GM21619 (cell line): ENCODE data around the gene RRP7A.
"Not testable (repeated sequence)": the region's sequence is repeated elsewhere in the genome, so short reads cannot be mapped to it uniquely, and the experiment has no call there.

ENCODE experiments used
- ATAC-seq: cut with Tn5 transposase; IDR thresholded peaks from one replicate; pipeline ENCODE4 v1.9.1; 2021; ENCODE audit not compliant: unreplicated experiment

RRP7A gene

DNA sequence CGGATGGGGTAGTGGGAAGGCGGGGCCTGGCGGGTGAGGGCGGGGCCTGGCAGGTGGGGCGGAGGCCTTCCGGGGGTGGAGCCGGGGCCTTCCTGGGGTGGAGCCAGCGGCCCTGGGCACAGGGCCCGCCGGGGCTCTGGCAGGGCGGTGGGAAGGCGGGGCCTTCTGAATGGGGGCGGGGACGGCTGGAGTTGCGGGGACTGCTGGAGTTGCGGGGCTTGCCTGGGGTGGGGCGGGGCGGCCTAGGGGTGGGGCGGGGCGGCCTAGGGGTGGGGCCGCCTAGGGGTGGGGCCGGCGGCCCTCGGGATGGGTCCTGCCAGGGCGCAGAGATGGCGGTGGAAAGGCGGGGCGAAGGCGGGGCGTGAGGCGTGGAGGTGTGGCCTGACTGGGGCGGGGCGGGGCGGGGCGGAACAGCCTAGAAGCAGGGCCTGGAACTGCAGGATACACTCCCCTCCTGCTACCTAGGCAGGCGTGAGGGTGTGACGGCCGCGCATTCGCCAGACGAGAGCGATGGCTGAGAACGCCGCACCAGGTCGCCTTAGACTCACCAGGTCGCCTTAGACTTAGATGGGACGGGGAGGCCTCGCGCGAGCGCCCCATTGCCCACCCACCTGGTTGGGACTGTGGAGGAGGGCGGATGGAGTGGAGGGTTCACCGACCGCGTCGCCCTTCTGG lies 19.3 kb downstream of the RRP7A start:
- peak; percentile 56 for ATAC-seq

DNA sequence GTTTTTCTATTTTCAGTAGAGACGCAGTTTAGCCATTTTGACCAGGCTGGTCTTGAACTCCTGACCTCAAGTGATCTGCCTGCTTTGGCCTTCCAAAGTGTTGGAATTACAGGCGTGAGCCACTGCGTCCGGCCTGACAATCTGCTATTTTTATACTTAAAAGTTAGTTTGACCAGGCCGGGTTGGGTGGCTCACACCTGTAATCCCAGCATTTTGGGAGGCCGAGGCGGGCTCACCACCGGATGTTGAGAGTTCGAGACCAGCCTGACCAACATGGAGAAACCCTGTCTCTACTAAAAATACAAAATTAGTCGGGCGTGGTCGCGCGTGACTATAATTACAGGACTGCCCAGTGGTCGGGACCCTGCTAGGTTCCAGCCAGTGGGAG lies 19.8 kb downstream of the RRP7A start:
- ATAC-seq: not testable (repeated sequence)

DNA sequence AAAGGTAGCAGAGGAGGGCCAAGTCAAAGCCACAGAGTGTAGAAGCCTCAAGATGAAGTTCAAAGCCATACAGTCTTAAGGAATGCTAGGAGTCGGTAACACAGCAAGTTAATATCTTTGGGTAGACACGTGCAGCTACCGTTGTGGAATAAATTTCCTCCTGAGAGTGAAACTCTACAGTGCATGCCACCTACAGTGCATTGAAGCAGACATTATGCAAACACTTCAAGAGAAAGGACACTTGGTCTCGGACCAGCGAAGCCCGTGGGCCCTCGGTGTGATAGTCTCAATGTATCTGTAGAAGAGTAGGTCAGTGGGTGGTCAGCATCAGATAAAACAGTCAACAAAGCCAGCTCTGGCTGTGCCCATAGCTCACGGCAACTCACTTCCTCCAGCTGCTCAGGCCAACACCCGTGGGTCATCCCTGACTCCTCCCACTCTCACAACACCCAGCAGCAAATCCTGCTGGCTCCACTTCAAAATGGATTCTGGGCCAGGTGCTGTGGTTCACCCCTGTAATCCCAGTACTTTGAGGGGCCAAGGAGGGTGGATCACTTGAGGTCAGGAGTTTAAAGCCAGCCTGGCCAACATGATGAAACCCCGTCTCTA lies 24.0 kb downstream of the RRP7A start:
- ATAC-seq: not testable (repeated sequence)

DNA sequence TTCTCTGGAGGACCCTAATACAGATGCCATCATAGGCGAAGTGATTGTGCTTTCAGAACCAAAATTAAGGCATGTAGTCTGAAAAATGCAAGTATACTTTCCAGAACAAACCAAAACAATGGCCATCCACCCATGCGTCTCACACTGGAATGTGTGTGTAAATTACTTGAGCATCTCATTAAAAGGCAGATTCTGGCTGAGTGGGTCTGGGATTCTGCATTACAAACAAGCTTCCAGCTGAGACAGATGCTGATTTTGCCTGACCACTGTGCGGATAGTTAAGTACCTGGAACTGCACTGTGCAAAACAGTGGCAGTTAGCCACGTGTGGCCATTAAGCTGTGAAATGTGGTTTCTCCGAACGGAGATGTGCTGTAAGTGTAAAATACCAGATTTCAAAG lies 26.2 kb downstream of the RRP7A start:
- no peak for ATAC-seq

DNA sequence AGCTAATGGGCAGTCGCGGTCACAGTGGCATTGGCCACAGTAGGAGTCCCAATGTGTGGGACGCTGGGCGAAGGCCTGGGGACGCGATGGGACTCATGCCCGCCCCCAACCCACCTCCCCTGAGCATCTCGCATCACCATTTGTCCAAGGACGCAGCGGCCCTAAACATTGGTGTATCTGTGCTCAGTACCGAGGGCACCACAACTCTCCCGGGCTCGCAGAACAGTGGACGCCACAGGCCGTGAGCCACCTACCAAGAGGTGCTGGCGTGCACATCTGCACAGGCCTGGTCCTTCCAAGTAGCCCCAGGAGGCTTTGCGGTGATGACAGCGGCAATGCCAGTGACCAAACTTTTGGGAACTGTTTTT lies 27.3 kb downstream of the RRP7A start:
- ATAC-seq: no peak

DNA sequence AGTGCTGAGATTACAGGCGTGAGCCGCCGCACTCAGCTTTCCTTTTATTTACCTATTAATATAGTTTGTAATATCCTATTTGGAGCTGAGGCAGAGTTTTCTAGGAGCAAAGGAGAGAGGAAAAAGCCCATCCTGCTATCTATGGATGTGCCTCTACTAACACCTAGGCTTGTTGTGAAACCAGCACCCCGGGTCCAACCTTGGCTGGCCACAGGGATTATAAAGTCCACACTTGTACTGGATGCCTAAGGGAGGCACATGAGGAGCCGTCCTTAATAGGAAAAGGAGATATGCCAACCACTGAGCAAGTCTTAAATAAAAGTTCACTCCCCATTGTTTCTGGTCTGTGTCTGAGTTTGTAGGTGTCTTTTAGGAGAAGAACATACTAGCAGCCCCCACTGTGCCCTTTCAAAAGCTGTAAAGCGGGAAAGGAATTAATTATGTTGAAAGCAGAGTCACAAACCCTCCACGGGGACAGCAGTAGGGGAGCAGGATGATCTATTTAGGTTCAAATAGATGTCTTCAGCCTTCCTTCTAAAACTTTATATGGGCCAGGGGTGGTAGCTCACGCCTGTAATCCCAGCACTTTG lies 29.3 kb downstream of the RRP7A start:
- ATAC-seq: no peak

DNA sequence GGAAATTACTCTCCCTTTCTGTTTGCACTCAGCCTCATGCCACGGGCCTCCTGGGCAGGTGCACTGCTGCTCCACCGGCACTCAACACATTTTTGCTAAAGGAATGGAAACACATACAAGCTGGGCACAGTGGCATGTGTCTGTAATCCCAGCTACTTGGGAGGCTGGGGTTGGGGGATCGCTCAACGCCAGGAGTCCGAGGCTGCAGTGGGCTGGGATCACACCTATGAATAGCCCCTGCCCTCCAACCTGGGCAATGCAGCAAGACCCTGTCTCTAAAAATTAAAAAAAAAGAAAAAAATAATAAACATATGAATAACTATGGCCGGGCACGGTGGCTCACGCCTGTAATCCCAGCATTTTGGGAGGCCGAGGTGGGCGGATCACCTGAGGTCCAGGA lies 30.6 kb downstream of the RRP7A start:
- ATAC-seq: no peak

- ATAC-seq: no peak
Observed at GRCh38 chr22:42484506-42484905, 35.1 kb downstream of the RRP7A start.

DNA sequence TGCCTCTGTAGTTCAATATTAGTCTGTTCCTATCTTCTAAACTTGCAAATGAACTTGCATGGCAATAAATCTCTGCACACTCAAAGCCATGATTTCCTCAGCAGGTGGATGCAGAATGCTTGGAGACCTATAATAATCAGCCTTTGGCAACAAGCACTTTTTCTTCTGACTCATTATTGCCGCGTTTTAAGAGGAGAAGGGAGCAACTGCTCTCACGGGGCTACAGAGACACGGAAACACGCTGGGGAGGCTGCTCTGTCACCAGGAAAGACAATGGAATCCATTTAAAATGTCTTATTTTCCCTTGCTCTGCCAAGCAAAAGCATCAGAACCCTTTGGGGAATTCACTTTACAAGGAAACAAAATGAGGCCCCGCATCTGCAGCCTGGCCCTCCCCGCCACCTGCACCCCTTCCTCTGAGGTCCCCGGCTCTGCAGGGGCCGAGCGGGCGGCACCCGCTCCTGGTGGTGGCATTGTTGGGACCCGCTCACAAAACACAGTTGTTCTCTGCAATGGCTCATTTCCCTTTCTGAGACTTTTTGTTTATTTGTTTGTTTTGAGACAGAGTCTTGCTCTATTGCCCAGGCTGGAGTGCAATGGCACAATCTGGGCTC lies 35.9 kb downstream of the RRP7A start:
- ATAC-seq: not testable (repeated sequence)

- no peak for ATAC-seq
Observed at GRCh38 chr22:42475122-42475521, 44.5 kb downstream of the RRP7A start.

DNA sequence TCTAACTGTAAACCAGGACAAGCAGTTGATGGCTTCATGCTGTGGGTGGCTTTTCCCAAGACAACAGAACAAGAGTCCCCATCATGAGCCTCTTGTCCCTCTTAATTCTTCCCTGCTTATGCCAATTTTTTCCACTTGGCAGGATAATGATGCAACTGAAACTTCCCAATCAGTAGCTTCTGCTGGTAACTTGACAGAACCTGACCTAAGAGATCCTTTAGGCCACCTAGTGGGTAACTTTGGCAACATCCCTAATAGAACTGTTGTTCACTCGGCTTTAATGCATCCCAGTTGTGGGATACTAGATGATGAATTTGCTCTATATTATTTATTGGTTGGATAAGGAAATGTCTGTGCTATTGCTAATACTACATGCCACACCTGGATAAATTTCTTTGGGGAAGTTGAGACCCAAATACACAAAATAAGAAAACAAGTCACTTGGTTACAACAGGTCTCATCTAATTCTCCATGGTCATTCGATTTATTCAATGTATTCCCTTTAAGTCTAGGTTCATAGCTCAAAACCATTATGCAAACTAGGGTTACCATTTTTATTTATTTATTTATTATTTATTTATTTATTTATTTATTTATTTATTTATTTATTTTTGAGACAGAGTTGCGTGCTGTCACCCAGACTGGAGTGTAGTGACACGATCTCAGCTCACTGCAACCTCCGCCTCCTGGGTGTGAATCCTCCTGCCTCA lies 46.0 kb downstream of the RRP7A start:
- ATAC-seq: no peak

GRCh38 chr22:42472671-42473070 lies 46.9 kb downstream of the RRP7A start:
- ATAC-seq: no peak

DNA sequence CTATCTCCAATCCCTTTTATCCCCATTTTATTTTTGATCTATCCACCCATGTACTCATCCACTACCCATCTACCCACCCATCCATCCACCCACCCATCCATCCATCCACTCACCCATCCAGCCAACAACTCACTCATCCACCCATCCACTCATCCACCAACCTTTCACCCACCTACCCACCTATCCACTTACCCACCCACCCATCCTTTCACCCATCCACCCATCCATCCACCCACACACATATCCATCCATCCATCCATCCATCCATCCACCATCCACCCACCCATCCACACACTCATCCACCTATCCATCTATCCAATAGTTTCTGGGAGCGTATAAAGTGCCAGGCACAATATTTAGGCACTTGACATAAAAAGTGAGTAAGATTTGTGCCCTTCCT lies 48.2 kb downstream of the RRP7A start:
- no peak for ATAC-seq

DNA sequence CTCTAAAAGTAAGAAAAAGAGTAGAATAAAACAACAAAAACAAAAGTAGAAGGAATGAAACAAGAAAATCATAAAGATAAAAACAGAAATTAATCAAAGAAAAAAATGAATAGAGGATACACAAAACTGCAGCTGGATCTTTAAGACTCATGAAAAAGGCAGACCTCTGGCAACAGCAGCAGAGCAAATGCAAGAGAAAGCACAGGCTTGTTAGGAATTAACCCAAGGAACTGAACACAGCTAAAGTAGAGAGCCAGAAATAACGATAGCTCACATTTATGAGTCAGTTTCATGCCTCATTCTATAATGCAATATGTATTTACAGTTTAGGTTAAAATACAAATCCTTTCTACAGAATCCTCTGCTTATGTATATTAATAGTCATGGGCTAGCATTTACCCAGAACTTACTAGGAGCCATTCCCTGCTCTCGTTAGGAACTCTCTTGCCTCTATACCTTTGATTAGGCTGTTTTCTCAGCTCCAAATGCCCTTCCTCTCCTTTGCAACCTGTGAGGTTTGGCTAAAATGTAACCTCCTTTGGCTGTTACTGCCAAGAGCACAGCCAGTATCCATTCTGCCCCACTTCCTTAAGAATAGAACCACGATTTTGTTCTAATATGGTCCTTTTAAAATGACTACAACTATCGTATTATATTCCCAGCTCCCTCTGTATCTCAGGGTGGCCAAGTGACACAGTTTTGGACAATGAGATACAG lies 49.1 kb downstream of the RRP7A start:
- ATAC-seq: no peak

GRCh38 chr22:42468841-42469240 lies 50.8 kb downstream of the RRP7A start:
- ATAC-seq: no peak

GRCh38 chr22:42462016-42462415 lies 57.6 kb downstream of the RRP7A start:
- ATAC-seq: no peak

DNA sequence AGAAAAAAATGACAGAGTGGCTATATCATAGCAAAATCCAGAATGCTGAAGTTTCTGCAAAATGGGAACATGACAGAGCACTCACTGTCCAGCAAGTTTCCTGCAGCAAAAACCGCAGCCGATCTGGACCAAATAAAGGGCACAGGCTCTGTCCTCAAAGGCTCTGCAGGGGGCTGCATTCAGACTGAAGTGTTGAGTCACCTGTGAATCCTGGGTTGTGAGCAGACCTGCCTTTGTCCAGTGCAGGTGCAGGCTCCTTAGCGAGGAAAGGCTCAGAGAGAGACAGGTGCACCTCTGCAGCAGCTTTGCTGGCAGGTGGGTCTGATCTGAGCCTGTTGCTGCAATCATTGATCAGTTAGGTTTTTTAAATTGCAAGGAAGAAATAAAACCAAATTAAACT lies 58.1 kb downstream of the RRP7A start:
- no peak for ATAC-seq
